ENCODE data around the gene OSBPL2.

The OSBPL2 gene

DNA sequence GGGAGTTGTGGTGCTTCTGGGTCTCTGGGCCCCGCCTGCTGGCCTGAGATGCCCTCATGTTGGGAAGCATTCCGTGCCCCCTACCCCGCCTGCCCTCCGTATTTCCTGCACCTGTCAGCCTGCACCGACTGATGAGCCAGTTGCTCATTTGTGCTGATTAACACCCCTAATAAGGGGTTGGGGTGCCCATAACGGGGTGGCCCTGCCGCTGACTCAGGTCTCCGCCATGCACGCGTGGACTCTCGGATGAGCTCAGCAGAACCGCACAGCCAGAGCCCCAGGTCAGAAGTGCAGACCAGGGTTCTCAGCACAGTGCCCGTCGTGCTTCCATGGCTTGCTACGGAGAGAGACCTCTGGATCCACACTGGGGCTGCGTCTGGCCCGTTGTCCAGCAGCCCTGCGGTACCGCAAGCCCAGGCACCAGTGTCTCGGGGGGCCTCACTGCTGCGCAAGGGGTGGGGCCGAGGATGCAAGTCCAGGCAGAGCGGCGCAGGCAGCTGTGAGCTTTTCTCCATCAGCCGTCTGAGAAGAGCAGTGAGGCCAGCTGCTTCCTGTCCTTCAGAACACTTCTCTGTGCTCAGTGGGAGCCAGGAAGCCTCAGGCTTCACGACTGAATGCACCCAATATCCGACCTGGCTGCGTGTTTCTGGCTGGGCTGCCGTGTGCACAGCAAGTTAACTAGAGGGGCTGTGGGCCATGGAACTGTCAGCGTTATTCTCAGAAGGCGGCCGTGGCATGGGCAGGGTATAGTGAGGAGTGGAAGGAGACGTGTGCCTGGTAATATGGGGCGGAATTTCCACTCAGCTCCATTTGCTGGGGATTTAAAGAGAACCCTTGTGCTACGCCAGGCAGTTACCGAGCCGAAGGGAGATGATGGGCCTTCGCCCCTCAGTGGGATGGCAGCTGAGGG, 36.9 kb upstream of the OSBPL2 start:
- Mint-ChIP-seq H3K27ac (no peak overlapping the region), H3K36me3 (ENCODE audit: low read depth) (peaks cover 27% of the 10 kb centered on the region), H3K27me3 (ENCODE audit: low read depth) (no peaks in the 10 kb centered on the region), H3K9me3 (no peaks in the 10 kb centered on the region), H3K4me3 (no peak overlapping the region), H3K4me1 (ENCODE audit: low read depth) (peaks cover 1% of the 10 kb centered on the region)

DNA sequence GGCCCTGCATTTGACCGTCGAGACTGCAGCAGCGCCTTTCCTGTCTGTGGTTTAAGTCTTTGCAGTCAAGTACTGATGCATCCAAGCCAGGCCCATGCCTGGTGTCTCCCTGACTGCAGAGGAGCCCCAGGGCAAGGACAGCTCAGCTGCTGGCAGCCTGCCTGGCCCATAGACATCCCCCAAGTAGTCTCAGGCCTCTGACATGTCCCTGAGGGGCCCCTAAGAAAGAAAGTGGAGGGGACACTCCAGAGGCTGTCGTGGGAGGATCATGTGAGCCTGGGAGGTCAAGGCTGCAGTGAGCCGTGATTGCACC, 36.3 kb upstream of the OSBPL2 start:
- peaks cover 27% of the 10 kb centered on the region for H3K36me3 Mint-ChIP-seq (ENCODE audit: low read depth)
- H3K27me3 Mint-ChIP-seq (ENCODE audit: low read depth), result no peaks in the 10 kb centered on the region
- H3K4me1 Mint-ChIP-seq (ENCODE audit: low read depth), result peaks cover 1% of the 10 kb centered on the region
- H3K9me3 Mint-ChIP-seq, result no peaks in the 10 kb centered on the region
- no peak overlapping the region for H3K4me3 Mint-ChIP-seq
- no peak overlapping the region for H3K27ac Mint-ChIP-seq

DNA sequence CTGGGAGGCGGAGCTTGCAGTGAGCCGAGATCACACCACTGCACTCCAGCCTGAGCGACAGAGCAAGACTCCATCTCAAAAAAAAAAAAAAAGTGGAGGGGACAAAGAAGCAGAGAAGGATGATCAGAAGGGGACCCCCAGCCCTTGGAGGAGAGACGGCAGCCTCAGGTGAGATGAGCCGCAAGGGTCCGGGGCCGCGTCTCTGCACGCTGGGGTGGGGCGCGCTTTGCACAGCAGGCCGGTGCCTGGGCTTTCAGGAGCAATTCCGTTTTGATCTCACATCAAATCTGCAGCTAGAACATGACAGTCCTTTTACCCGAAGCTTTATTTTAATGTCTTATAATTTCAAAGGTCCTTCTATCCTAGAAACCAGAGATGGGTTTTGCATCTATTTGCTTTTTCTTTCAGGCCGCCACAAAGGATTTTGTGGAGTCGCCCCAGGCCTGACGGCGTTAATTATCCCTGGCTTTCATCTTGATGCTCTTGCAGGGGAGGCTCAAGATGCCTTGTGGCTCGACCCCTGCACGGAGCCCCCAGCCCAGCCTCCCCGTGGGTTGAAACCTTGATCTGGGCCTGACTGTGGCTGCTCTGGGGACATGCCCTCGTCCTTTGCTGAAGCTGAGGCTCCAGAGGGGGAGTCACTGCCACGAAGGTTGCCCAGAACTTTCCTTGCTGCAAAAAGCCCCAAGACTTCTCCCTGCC, 35.5 kb upstream of the OSBPL2 start:
- H3K4me3 Mint-ChIP-seq, result no peak overlapping the region
- H3K36me3 Mint-ChIP-seq (ENCODE audit: low read depth), result peaks cover 27% of the 10 kb centered on the region
- H3K27me3 Mint-ChIP-seq (ENCODE audit: low read depth), result no peaks in the 10 kb centered on the region
- H3K9me3 Mint-ChIP-seq, result no peaks in the 10 kb centered on the region
- peaks cover 1% of the 10 kb centered on the region for H3K4me1 Mint-ChIP-seq (ENCODE audit: low read depth)
- no peak overlapping the region for H3K27ac Mint-ChIP-seq

DNA sequence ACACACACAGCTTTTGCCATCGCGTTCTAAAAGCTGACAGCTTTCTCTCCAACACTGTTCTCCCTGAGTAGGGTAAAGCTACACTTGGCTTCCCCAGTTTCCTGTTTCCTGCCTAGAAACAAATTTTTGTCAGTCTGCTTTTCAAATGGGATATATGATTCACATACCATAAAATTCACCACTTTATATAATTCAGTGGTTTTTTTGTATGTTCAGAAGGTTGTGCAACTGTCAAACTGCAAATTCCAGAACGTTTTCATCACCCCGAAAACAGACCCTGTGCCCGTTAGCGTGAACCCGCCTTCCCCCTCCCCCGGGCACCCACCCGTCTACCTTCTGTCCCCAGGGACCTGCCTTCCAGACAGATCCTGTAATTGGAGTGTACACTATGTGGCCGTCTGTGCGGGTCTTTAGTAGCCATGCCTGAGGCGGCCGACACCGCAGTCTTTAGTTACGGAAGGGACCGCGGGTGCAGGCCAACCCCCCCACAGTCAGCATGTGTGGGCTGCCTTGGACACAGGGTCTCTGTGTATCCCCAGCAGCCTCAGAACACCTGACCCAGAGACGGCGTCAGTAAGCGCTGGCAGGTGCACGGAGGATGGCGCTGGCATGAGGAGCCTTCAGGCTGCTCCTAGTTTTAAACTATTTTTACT, 34.8 kb upstream of the OSBPL2 start:
- peaks cover 1% of the 10 kb centered on the region for H3K4me1 Mint-ChIP-seq (ENCODE audit: low read depth)
- no peak overlapping the region for H3K27ac Mint-ChIP-seq
- no peak overlapping the region for H3K4me3 Mint-ChIP-seq
- peaks cover 26% of the 10 kb centered on the region for H3K36me3 Mint-ChIP-seq (ENCODE audit: low read depth)
- no peaks in the 10 kb centered on the region for H3K27me3 Mint-ChIP-seq (ENCODE audit: low read depth)
- no peaks in the 10 kb centered on the region for H3K9me3 Mint-ChIP-seq

DNA sequence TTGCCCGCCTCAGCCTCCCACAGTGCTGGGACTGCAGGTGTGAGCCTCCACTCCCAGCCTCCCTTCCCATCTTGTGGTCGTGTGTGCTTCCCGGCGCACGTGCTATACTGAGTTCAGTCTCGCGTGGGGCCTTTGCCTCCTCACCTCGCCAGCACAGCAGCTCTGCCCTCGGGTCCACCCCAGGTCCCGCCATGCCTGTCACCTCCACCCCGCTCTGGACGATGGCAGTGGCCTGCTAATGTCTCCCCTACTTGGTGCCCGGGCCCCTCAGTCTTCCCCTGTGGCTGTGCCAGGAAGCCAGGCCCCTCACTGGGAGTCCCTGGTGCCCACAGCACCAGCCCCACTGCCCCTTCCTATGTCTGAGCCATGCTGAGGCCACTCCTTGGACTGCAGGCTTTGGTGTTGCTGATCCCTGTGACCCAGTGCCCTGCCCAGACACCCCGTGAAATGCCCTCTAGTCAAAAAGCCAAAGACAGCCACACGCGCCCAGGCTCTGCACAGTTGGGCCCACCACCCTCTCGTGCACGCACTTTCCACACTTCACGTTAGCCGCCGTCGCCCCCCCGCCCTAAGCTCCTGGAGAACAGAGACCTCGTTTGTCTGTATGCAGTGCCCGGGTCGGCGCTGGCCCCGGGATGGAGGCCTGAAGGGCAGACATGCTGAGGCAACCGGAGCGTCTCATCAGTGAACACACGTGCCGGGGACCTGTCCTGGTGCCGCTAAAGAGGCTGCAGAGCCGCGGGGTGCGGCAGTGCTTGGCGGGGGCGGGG, 32.5 kb upstream of the OSBPL2 start:
- H3K4me1 Mint-ChIP-seq (ENCODE audit: low read depth), result peaks cover 1% of the 10 kb centered on the region
- no peak overlapping the region for H3K4me3 Mint-ChIP-seq
- H3K9me3 Mint-ChIP-seq, result no peaks in the 10 kb centered on the region
- H3K36me3 Mint-ChIP-seq (ENCODE audit: low read depth), result peaks cover 9% of the 10 kb centered on the region
- no peak overlapping the region for H3K27ac Mint-ChIP-seq
- H3K27me3 Mint-ChIP-seq (ENCODE audit: low read depth), result no peaks in the 10 kb centered on the region

DNA sequence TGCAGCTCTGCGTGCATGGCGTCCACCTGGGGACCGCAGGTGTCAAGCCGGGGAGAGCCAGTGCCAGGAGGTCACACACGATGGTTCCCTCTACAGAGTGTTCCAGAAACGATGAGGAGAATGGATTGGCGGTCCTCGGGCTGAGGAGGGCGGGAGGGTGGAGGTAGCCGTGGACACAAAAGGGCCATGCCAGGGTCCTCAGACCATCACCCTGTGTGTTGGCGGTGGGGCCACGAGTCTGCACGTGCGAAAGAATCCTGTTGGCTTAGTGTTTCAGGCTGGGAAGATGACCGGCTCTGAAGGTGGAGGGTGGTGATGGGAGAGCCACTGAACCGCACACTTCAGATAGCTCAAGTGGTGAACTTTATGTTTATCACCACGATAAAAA, 31.9 kb upstream of the OSBPL2 start:
- no peaks in the 10 kb centered on the region for H3K9me3 Mint-ChIP-seq
- H3K27me3 Mint-ChIP-seq (ENCODE audit: low read depth), result no peaks in the 10 kb centered on the region
- H3K4me1 Mint-ChIP-seq (ENCODE audit: low read depth), result peaks cover 1% of the 10 kb centered on the region
- H3K36me3 Mint-ChIP-seq (ENCODE audit: low read depth), result peaks cover 9% of the 10 kb centered on the region
- H3K27ac Mint-ChIP-seq, result no peak overlapping the region
- H3K4me3 Mint-ChIP-seq, result no peak overlapping the region

DNA sequence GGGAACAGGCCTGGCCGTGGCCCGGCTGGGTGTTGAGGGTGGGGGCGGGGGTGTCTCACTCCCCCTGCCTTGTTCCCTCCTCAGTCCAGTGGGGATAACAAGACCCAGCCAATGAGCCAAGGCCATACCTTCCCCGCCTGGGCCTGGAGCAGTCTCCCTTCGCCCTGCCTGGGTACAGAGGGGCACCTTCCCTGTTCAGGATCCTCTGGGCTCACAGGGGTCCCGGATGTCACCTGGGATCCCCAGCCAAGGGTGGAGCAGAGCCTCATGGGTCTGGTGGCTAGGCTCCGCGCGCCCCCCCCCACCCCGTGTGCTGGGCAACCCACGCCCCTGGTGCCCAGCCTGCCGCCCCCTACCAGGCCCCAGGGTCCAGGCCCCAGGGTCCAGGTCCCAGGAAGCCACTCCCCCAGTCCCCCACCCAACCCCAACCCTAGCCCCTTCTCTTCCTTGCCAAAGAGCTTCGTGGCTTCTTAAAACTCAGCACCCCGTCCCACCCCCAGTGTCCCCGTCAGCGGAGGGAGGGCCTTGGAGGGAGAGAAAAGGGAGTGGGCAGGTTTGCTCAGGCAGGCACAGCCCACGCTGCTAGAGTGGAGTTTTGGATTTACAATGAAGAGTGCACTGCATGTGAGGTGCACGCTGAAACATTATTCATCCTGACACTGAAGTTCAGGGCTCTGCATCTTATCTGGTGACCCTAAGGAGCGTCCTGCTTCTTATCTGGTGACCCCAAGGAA, 30.1 kb upstream of the OSBPL2 start:
- no peaks in the 10 kb centered on the region for H3K4me1 Mint-ChIP-seq (ENCODE audit: low read depth)
- no peak overlapping the region for H3K27ac Mint-ChIP-seq
- peaks cover 3% of the 10 kb centered on the region for H3K36me3 Mint-ChIP-seq (ENCODE audit: low read depth)
- no peak overlapping the region for H3K4me3 Mint-ChIP-seq
- H3K9me3 Mint-ChIP-seq, result no peaks in the 10 kb centered on the region
- no peaks in the 10 kb centered on the region for H3K27me3 Mint-ChIP-seq (ENCODE audit: low read depth)

DNA sequence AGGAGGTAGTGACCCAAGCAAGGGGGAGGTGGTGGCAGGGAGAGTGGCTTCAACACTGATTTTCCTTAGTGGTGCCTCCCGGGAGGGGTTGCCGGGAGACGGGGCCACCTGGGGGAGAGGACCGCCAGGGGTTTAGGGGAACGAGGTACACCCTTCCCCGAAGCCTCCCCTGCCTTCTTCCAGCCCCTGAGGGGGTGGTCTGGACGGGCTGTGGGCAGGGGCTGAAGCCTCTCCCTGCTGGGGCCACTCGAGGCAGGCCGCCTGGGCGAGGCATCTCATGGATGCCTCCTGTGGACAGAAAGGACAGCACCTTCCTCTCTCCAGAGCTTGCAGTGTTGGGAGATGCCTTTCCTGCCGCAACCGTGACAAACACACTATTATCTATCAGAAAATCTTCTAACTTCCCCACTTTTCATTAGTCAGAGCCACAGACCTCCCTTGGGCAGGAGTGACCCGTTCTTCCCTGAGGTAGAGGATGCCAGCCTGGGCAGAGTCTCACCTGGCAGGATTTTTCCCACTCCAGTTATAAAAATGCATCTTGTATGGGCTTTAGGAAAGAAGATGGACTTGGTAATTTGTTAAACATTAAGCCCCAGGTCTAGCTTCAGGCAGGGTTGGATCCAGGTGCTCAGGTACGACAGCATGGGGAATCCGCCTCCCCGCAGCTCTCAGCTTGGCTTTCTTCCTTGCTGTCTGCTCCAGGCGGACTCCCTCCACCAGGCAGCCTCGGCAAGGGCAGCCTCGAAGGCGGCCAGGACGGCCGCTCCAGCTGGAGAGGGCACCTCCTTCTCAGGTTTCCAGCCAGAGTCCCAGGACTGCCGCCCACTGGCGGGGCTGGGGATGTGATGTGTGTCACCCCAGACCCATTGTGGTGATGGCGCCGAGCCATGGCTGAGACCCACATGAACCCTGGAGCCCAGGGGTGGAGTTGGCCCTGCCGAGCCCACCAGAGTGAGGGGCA, 29.2 kb upstream of the OSBPL2 start:
- H3K9me3 Mint-ChIP-seq, result no peaks in the 10 kb centered on the region
- no peak overlapping the region for H3K4me3 Mint-ChIP-seq
- H3K36me3 Mint-ChIP-seq (ENCODE audit: low read depth), result no peaks in the 10 kb centered on the region
- no peaks in the 10 kb centered on the region for H3K4me1 Mint-ChIP-seq (ENCODE audit: low read depth)
- no peak overlapping the region for H3K27ac Mint-ChIP-seq
- no peaks in the 10 kb centered on the region for H3K27me3 Mint-ChIP-seq (ENCODE audit: low read depth)

DNA sequence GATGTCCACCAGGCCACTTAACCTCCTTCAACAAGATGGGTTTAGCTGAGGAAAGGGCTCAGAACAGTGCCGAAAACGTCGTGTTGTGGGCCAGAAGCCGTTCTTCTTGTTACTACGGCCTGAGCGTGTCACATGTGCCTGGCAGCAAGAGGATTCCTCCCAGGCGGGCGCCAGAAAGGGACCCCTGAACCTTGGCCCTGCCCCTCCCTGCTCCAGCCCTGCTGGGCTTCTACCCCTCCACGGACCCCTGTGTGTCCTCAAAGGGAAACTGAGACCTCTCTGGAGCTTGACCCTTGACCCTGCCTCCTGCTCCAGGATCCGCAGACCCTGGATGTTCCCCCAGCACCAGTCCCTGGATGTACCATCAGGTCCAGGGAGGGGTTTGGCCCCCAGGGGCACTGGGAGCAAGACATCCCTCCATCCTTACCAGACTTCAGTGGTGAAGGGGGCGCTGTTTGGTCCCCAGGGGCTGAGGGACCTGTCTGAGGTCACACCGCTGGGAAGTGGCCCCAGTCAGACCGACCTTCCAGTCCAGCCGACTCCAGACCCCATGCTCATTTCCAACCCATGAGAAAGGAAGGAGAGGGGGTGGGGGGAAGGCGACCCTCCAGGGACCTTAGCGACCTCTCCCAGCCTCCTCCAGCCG, 28.3 kb upstream of the OSBPL2 start:
- no peaks in the 10 kb centered on the region for H3K27me3 Mint-ChIP-seq (ENCODE audit: low read depth)
- H3K36me3 Mint-ChIP-seq (ENCODE audit: low read depth), result no peaks in the 10 kb centered on the region
- no peak overlapping the region for H3K4me3 Mint-ChIP-seq
- H3K4me1 Mint-ChIP-seq (ENCODE audit: low read depth), result no peaks in the 10 kb centered on the region
- no peaks in the 10 kb centered on the region for H3K9me3 Mint-ChIP-seq
- H3K27ac Mint-ChIP-seq, result no peak overlapping the region

DNA sequence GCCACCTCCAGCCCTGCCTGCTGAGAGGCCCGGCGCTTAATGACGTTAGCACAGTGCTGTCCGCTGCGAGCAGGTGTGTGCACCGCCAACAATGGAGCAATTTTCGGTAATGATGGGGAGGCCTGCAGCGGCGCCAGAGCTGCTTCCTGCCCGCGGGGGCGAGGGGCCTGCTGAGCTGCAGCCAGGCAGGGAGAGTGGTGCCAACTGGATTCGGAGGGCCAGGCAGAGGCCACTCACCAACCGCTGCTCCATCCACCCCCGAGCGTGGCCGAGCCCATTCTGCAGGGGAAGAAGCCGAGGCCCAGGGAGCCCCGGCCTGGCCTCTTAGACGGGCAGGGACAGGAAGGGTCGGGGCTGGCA, 27.8 kb upstream of the OSBPL2 start:
- Mint-ChIP-seq H3K9me3 (no peaks in the 10 kb centered on the region), H3K36me3 (ENCODE audit: low read depth) (no peaks in the 10 kb centered on the region), H3K27me3 (ENCODE audit: low read depth) (no peaks in the 10 kb centered on the region), H3K4me3 (no peak overlapping the region), H3K4me1 (ENCODE audit: low read depth) (no peaks in the 10 kb centered on the region), H3K27ac (no peak overlapping the region)

DNA sequence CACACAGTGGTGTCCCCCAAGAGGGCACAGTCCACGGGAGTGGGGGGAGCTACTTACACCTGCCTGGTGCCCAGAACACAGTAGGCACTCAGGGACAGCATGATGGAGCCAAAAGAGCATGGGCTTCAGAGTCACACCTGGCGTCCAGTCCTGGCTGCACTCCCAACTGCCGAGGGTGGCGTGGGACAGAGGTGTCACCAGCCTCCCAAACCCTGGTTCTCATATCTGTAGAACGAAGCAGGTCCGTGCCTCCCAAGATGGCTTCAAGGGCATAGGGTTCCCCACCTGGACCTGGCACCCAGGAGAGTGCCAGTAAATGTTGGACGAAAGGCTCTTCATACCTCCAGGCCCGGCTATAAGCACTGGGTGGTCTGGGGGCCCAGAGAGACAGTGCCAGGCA, 27.1 kb upstream of the OSBPL2 start:
- H3K4me3 Mint-ChIP-seq, result no peak overlapping the region
- H3K4me1 Mint-ChIP-seq (ENCODE audit: low read depth), result no peaks in the 10 kb centered on the region
- H3K27me3 Mint-ChIP-seq (ENCODE audit: low read depth), result no peaks in the 10 kb centered on the region
- no peaks in the 10 kb centered on the region for H3K9me3 Mint-ChIP-seq
- no peak overlapping the region for H3K27ac Mint-ChIP-seq
- no peaks in the 10 kb centered on the region for H3K36me3 Mint-ChIP-seq (ENCODE audit: low read depth)

DNA sequence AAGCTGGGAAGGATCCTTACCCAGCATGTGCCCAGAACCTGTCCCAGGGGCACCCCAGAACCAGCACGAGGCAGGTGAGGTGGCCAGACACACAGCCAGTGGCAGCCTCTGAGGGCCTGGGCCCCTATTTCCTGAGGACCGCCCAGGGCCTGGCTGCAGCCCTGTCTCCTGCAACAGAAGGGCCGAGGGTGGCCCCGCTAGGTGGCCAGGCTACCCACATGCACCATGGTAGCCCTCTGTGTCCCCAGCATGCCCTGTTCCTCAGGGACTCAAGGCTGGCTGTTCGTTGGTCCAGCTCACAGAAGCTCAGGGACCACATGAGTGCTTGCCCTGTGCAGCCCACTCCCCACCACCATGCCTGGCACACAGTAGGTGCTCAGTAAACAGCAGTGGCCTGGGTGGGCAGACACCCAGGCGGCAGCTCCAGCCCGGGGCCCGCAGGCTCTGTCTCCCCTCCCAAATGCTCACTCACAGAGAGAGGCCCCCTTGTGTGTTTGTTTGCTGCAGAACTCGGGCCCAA, 26.5 kb upstream of the OSBPL2 start:
- H3K4me3 Mint-ChIP-seq, result no peak overlapping the region
- no peaks in the 10 kb centered on the region for H3K27me3 Mint-ChIP-seq (ENCODE audit: low read depth)
- H3K36me3 Mint-ChIP-seq (ENCODE audit: low read depth), result no peaks in the 10 kb centered on the region
- no peaks in the 10 kb centered on the region for H3K4me1 Mint-ChIP-seq (ENCODE audit: low read depth)
- H3K9me3 Mint-ChIP-seq, result no peaks in the 10 kb centered on the region
- no peak overlapping the region for H3K27ac Mint-ChIP-seq

DNA sequence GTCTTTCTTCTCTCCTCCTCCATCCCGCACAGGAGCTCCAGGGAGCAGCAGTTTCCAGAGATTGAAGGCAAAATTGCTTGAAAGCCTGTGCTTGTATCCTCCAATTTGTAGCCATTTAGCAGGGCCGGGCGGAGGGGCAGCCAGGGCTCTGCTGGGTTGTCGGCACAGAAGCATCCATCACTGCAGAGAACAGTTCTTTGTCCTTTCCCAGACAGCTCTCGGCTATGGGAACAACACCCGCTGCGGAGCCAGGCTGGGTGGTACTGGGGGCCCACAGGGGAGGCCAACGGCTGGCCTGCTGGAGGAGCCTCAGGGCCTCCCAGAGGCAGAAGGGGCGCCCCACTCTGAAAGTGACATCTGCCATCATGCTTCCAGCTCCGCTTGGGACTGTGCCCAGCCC, 26.0 kb upstream of the OSBPL2 start:
- no peaks in the 10 kb centered on the region for H3K36me3 Mint-ChIP-seq (ENCODE audit: low read depth)
- H3K4me1 Mint-ChIP-seq (ENCODE audit: low read depth), result no peaks in the 10 kb centered on the region
- no peak overlapping the region for H3K27ac Mint-ChIP-seq
- H3K27me3 Mint-ChIP-seq (ENCODE audit: low read depth), result no peaks in the 10 kb centered on the region
- no peak overlapping the region for H3K4me3 Mint-ChIP-seq
- no peaks in the 10 kb centered on the region for H3K9me3 Mint-ChIP-seq
